ENCODE results near the gene PPM1N. TPM values are rescaled to one million over a fixed set of nuclear protein-coding genes. Genes with fewer than 3 reads are reported as not detected.
A peak's percentile ranks its signal among the peaks of the same experiment; 100 is the strongest.
"Not testable (repeated sequence)": the region's sequence is repeated elsewhere in the genome, so short reads cannot be mapped to it uniquely, and the experiment has no call there.

The PPM1N gene
- total RNA-seq, 1 experiment from 2014 or later: 2.5 TPM

DNA sequence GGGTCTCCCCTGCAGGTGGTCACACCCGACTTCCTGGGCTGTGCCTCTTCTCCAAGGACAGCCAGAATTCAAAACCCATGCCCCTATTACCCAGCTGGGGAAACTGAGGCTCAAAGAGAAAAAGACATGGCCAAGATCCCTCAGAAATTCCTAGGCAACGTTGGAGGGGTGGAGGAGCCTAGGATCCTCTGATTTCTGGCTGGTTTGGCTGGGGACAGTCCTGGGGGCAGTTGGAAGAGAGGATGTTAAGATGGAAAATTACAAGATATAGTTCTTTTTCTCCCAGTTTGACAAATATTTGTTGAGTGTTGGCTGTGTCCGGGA, 11.4 kb downstream of the PPM1N start:
- Histone ChIP-seq H3K9me3 (ENCODE audit: low read length) (no peaks in the 10 kb centered on the region), H3K9ac (ENCODE audit: low read length) (peak overlapping the region; percentile 49), H3K4me2 (ENCODE audit: low read length) (peak overlapping the region; percentile 99), H2AFZ (ENCODE audit: low read length) (no peak overlapping the region), H3K36me3 (ENCODE audit: low read depth, low read length) (no peaks in the 10 kb centered on the region), H3K27me3 (ENCODE audit: low read length) (no peaks in the 10 kb centered on the region), H3K4me1 (ENCODE audit: insufficient read depth, low read length) (peaks cover 31% of the 10 kb centered on the region), H3K9me2 (replicated peaks; ENCODE audit: low read length) (no peaks in the 10 kb centered on the region), H3K79me2 (ENCODE audit: low read length) (peaks cover 76% of the 10 kb centered on the region), H3K27ac (ENCODE audit: low read length) (peak overlapping the region; percentile 51), H3K4me3 (ENCODE audit: low read length) (peak overlapping the region; percentile 99), H4K20me1 (ENCODE audit: low read length) (peaks cover 9% of the 10 kb centered on the region; the same call in 1 of the 2 replicates), H3F3A (ENCODE audit: low read length, unreplicated experiment) (no peaks in the 10 kb centered on the region)
- intact Hi-C loops (cut with micrococcal nuclease): no loop called here
- BruUV-seq (replicated peaks): no TSS peak
- ChIA-PET CTCF (no interaction called here), POLR2A (ENCODE audit: unreplicated experiment) (no interaction called here)
- TF ChIP-seq EZH2phosphoT487 (IDR thresholded peaks at IDR 0.05; ENCODE audit: borderline replicate concordance, low read length) (no peak), EZH2 (IDR thresholded peaks at IDR 0.05; ENCODE audit: low read length, unreplicated experiment) (no peak)
- TF ChIP-seq, protein P1, sequence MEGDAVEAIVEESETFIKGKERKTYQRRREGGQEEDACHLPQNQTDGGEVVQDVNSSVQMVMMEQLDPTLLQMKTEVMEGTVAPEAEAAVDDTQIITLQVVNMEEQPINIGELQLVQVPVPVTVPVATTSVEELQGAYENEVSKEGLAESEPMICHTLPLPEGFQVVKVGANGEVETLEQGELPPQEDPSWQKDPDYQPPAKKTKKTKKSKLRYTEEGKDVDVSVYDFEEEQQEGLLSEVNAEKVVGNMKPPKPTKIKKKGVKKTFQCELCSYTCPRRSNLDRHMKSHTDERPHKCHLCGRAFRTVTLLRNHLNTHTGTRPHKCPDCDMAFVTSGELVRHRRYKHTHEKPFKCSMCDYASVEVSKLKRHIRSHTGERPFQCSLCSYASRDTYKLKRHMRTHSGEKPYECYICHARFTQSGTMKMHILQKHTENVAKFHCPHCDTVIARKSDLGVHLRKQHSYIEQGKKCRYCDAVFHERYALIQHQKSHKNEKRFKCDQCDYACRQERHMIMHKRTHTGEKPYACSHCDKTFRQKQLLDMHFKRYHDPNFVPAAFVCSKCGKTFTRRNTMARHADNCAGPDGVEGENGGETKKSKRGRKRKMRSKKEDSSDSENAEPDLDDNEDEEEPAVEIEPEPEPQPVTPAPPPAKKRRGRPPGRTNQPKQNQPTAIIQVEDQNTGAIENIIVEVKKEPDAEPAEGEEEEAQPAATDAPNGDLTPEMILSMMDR (conservative IDR thresholded peaks at IDR 0.05; ENCODE audit: low read depth, low read length): no peak
- DNase-seq (no peak), ATAC-seq (no peak)

DNA sequence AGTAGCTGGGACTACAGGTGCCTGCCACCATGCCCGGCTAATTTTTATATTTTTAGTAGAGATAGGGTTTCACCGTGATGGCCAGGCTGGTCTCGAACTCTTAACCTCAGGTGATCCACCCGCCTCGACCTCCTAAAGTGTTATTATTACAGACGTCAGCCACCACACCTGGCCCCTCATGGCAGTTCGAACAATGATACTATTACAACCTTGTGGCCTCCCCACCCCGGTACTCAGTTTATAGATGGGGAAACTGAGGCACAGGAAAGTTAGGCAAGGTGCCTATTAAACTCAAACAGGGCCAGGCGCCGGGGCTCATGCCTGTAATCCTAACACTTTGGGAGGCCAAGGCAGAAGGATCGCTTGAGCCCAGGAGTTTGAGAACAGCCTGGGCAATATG, 12.1 kb downstream of the PPM1N start:
- CTCF ChIA-PET; H3K9me3 ChIP-seq (ENCODE audit: low read length); POLR2A ChIA-PET (ENCODE audit: unreplicated experiment); H3K9ac ChIP-seq (ENCODE audit: low read length); H2AFZ ChIP-seq (ENCODE audit: low read length); H3K27me3 ChIP-seq (ENCODE audit: low read length); H3K4me3 ChIP-seq (ENCODE audit: low read length); H3F3A ChIP-seq (ENCODE audit: low read length, unreplicated experiment); DNase-seq; H3K36me3 ChIP-seq (ENCODE audit: low read depth, low read length); H3K4me2 ChIP-seq (ENCODE audit: low read length); H3K9me2 ChIP-seq (replicated peaks; ENCODE audit: low read length); H3K27ac ChIP-seq (ENCODE audit: low read length); intact Hi-C loops (cut with micrococcal nuclease); BruUV-seq (replicated peaks); ATAC-seq: not testable (repeated sequence)
- H3K4me1 ChIP-seq (ENCODE audit: insufficient read depth, low read length): peaks cover 31% of the 10 kb centered on the region
- H3K79me2 ChIP-seq (ENCODE audit: low read length): peaks cover 83% of the 10 kb centered on the region
- peaks cover 16% of the 10 kb centered on the region for H4K20me1 ChIP-seq (ENCODE audit: low read length)

DNA sequence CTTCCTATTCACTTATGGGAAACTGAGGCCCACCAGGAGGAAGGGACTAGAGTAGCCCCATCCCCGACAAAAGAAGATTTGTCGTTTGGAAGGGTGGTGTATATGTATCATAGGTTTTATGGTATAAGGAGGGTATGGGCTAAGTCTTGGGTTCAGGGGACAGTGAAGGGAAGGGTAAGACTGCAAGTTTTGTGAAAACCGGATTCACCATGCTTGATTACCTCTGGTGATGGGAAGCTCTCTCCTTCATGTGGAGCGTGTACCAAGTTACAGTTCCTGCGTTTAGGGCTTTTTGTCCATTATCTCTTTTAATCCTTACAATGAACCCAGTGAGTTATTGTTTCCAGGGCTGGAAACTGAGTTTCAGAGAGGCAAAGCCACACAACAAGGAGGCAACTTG, 12.8 kb downstream of the PPM1N start:
- no peak for ATAC-seq
- H3K27me3 ChIP-seq (ENCODE audit: low read length): no peaks in the 10 kb centered on the region
- TF ChIP-seq, protein P1 (conservative IDR thresholded peaks at IDR 0.05; ENCODE audit: low read depth, low read length): no peak
- TF ChIP-seq EZH2phosphoT487 (IDR thresholded peaks at IDR 0.05; ENCODE audit: borderline replicate concordance, low read length): no peak
- no peak for TF ChIP-seq EZH2 (IDR thresholded peaks at IDR 0.05; ENCODE audit: low read length, unreplicated experiment)
- no peaks in the 10 kb centered on the region for H3K36me3 ChIP-seq (ENCODE audit: low read depth, low read length)
- ChIA-PET CTCF (no interaction called here), POLR2A (ENCODE audit: unreplicated experiment) (no interaction called here)
- H3K27ac ChIP-seq (ENCODE audit: low read length): no peak overlapping the region
- H3F3A ChIP-seq (ENCODE audit: low read length, unreplicated experiment): no peaks in the 10 kb centered on the region
- H3K4me3 ChIP-seq (ENCODE audit: low read length): no peak overlapping the region
- intact Hi-C loops (cut with micrococcal nuclease): no loop called here
- H2AFZ ChIP-seq (ENCODE audit: low read length): no peak overlapping the region
- H3K4me1 ChIP-seq (ENCODE audit: insufficient read depth, low read length): peaks cover 24% of the 10 kb centered on the region
- no peak for DNase-seq
- H3K9me3 ChIP-seq (ENCODE audit: low read length): no peaks in the 10 kb centered on the region
- no peak overlapping the region for H3K9ac ChIP-seq (ENCODE audit: low read length)
- H4K20me1 ChIP-seq (ENCODE audit: low read length): peaks cover 16% of the 10 kb centered on the region
- no peaks in the 10 kb centered on the region for H3K9me2 ChIP-seq (replicated peaks; ENCODE audit: low read length)
- H3K4me2 ChIP-seq (ENCODE audit: low read length): no peak overlapping the region
- no TSS peak for BruUV-seq (replicated peaks)
- peaks cover 90% of the 10 kb centered on the region for H3K79me2 ChIP-seq (ENCODE audit: low read length)

Measured in PC-3 (cell line).